Lung (tissue), 12 donors: ENCODE results near the gene DAZAP1. TPM values are rescaled to one million over a fixed set of nuclear protein-coding genes. Genes with fewer than 3 reads are reported as not detected.

Experiments used
- ATAC-seq: fragments of 200-7000 bp; cut with Tn5 transposase; one replicate; pipeline ENCODE4 v1.9.1; 2020; ENCODE audit warnings: moderate number of reproducible peaks; ENCODE audit not compliant: insufficient read depth, low FRiP score
- DNase-seq, 3 donors: peaks; one replicate each; pipeline ENCODE4 v3.0.0-alpha.2; 2013 to 2017
- H3K27ac ChIP-seq, 2 donors: one replicate each; pipeline ENCODE4 v1.5.1; 2013; ENCODE audit warnings: mild to moderate bottlenecking in 2 of 2, moderate library complexity in 2 of 2, control low read depth in 1 of 2, inconsistent platforms in 1 of 2, low read depth in 1 of 2, low read length in 1 of 2
- H3K27me3 ChIP-seq, 3 donors: one replicate each; pipeline ENCODE4 v1.5.1; 2013; ENCODE audit warnings: low read length in 2 of 3; ENCODE audit not compliant: control insufficient read depth in 3 of 3, insufficient read depth in 3 of 3
- H3K36me3 ChIP-seq, 4 donors: one replicate each; pipeline ENCODE4 v1.5.1; 2013; ENCODE audit warnings: low read length in 4 of 4, mild to moderate bottlenecking in 1 of 4, moderate library complexity in 1 of 4; ENCODE audit not compliant: control insufficient read depth in 4 of 4, insufficient read depth in 4 of 4
- H3K4me1 ChIP-seq, 5 donors: one replicate each; pipeline ENCODE4 v1.5.1; 2013; ENCODE audit warnings: low read length in 5 of 5, mild to moderate bottlenecking in 2 of 5, moderate library complexity in 1 of 5; ENCODE audit not compliant: control insufficient read depth in 5 of 5, insufficient read depth in 5 of 5
- H3K4me3 ChIP-seq: one replicate; pipeline ENCODE4 v1.5.1; 2013; ENCODE audit warnings: mild to moderate bottlenecking, control low read depth, moderate library complexity
- H3K9ac ChIP-seq, 2 donors: one replicate each; pipeline ENCODE4 v1.5.1; 2013; ENCODE audit warnings: low read length in 2 of 2, control low read depth in 1 of 2; ENCODE audit not compliant: insufficient read depth in 1 of 2
- H3K9me3 ChIP-seq, 4 donors: one replicate each; pipeline ENCODE4 v1.5.1; 2013; ENCODE audit warnings: low read length in 3 of 4, mild to moderate bottlenecking in 1 of 4, moderate library complexity in 1 of 4; ENCODE audit not compliant: control insufficient read depth in 4 of 4, insufficient read depth in 3 of 4
- CTCF ChIP-seq: IDR thresholded peaks from 2 replicates; pipeline ENCODE4 v1.5.1; 2012; ENCODE audit warnings: mild to moderate bottlenecking; ENCODE audit errors: control extremely low read depth, extremely low read depth
- WGBS, 2 donors: extraction: QIAGEN DNeasy Blood & Tissue Kit; methylation state at CpG; one replicate each; pipeline ENCODE4 v1.1.7; 2013; 5-methylcytosine and 5-hydroxymethylcytosine counted together
- polyA plus RNA-seq, 2 donors: library from polyadenylated mRNA; stranded (reverse); fragments of 200-250 nt; gene quantifications; one replicate each; pipeline ENCODE4 v1.2.1, GENCODE V29; 2013
- total RNA-seq, 2 donors: library from RNA; depleted of rRNA in 1 of 2; stranded (reverse); fragments of >200 nt in 1 of 2; gene quantifications; one replicate each; pipeline ENCODE4 v1.2.1, GENCODE V29; 2014 to 2021
- donor health status: control.
- donor health status: control.
- donor health status: Bipolar disorder and iron deficiency.
- donor health status: healthy.
- donor health status: DM: yes; HTN: yes; CAD: no.

The DAZAP1 gene
- total and polyA plus RNA-seq, 4 donors, result 61.4 to 125 (median 80.1) TPM

GRCh38 chr19:1431759-1432506, 24.5 kb downstream of the DAZAP1 start:
- 93 to 94% methylated on average over 24 of the region's 24 CpGs for WGBS, 2 donors
- no peak for ATAC-seq

DNA sequence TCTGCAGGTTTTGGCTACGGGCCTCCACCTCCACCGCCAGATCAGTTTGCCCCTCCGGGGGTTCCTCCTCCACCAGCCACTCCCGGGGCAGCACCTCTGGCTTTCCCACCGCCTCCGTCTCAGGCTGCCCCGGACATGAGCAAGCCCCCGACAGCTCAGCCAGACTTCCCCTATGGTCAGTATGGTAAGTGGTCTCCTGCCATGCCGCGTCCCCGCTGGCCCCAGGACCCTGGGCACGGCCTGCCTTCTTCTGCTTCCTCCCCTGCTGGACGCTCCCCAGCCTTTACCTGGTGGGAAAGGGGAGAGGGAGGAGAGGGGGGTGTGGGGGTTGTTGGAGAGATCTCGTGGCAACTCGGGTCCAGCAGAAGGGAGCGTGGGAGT, 25.1 kb downstream of the DAZAP1 start:
- Histone ChIP-seq H3K4me3 (no peak overlapping the region), H3K4me1 (no peaks in the 10 kb centered on the region), H3K9me3 (no peaks in the 10 kb centered on the region), H3K9ac (no peak overlapping the region), H3K27me3 (no peaks in the 10 kb centered on the region), H3K27ac (no peak overlapping the region), H3K36me3 (peaks cover 3 to 63% (median 20%) of the 10 kb centered on the region in 4 donors)
- DNase-seq (no peak), ATAC-seq (no peak)
- no peak for TF ChIP-seq CTCF
- 94 to 95% methylated on average over 16 of the region's 16 CpGs for WGBS, 2 donors

More at GRCh38 chr19:1431759-1432506, 24.5 kb downstream of the DAZAP1 start:
- no peak for DNase-seq
- Histone ChIP-seq H3K27me3 (no peaks in the 10 kb centered on the region), H3K36me3 (peaks cover 3 to 68% (median 20%) of the 10 kb centered on the region in 4 donors), H3K9ac (no peak overlapping the region), H3K27ac (no peak overlapping the region), H3K9me3 (no peaks in the 10 kb centered on the region), H3K4me1 (no peaks in the 10 kb centered on the region), H3K4me3 (no peak overlapping the region)
- no peak for TF ChIP-seq CTCF

GRCh38 chr19:1433119-1434039, 26.0 kb downstream of the DAZAP1 start:
- H3K36me3 ChIP-seq, result peaks cover 3 to 61% (median 21%) of the 10 kb centered on the region in 4 donors
- ATAC-seq (no peak), DNase-seq (no peak)
- H3K27ac ChIP-seq, result no peak overlapping the region
- H3K9ac ChIP-seq, result no peak overlapping the region
- peaks cover 0 to 3% (median 0%) of the 10 kb centered on the region in 5 donors for H3K4me1 ChIP-seq
- H3K27me3 ChIP-seq, result no peaks in the 10 kb centered on the region
- H3K9me3 ChIP-seq, result no peaks in the 10 kb centered on the region
- no peak for TF ChIP-seq CTCF
- H3K4me3 ChIP-seq, result no peak overlapping the region
- 91 to 93% methylated on average over 47 of the region's 47 CpGs for WGBS, 2 donors
